Neuronal stem cell (in vitro differentiated cells): Measurements from ENCODE around the gene ZMYM2.
A peak's percentile ranks its signal among the peaks of the same experiment; 100 is the strongest.

Experiments used
- DNase-seq: peaks from one replicate; pipeline ENCODE4 v3.0.0-alpha.2; 2013; ENCODE audit warnings: low spot score
- H2AFZ ChIP-seq: one replicate; pipeline ENCODE4 v1.6.1; 2013; ENCODE audit warnings: mild to moderate bottlenecking, low read length, inconsistent platforms
- H2AK5ac ChIP-seq: 2 replicates; pipeline ENCODE4 v1.6.1; 2013; ENCODE audit warnings: low read depth, mild to moderate bottlenecking, inconsistent platforms, low read length, moderate library complexity, mixed read lengths
- H2BK120ac ChIP-seq: 2 replicates; pipeline ENCODE4 v1.6.1; 2013; ENCODE audit warnings: low read depth, mild to moderate bottlenecking, inconsistent platforms, low read length, moderate library complexity, mixed read lengths
- H2BK12ac ChIP-seq: one replicate; pipeline ENCODE4 v1.6.1; 2013; ENCODE audit warnings: low read length, inconsistent platforms
- H2BK15ac ChIP-seq: 2 replicates; pipeline ENCODE4 v1.6.1; 2013; ENCODE audit warnings: mild to moderate bottlenecking, low read length, inconsistent platforms, mixed read lengths
- H2BK5ac ChIP-seq: one replicate; pipeline ENCODE4 v1.6.1; 2013; ENCODE audit warnings: inconsistent platforms, mild to moderate bottlenecking, low read length, moderate library complexity
- H3K14ac ChIP-seq: one replicate; pipeline ENCODE4 v1.6.1; 2013; ENCODE audit warnings: low read length, inconsistent platforms
- H3K18ac ChIP-seq: 2 replicates; pipeline ENCODE4 v1.6.1; 2013; ENCODE audit warnings: low read length, inconsistent platforms
- H3K23ac ChIP-seq: 2 replicates; pipeline ENCODE4 v1.6.1; 2013; ENCODE audit warnings: low read depth, mild to moderate bottlenecking, mixed read lengths, low read length, inconsistent platforms; ENCODE audit not compliant: poor library complexity
- H3K27ac ChIP-seq: replicated peaks from 3 replicates; pipeline ENCODE4 v1.5.1; 2013; ENCODE audit warnings: low read length, inconsistent platforms
- H3K27me3 ChIP-seq, 3 experiments: 2 replicates each; pipeline ENCODE4 v1.6.1; 2013; ENCODE audit warnings: low read length in 3 of 3, mild to moderate bottlenecking in 2 of 3, inconsistent platforms in 1 of 3, low read depth in 1 of 3, mixed read lengths in 1 of 3, moderate library complexity in 1 of 3; ENCODE audit not compliant: control insufficient read depth in 3 of 3, insufficient read depth in 3 of 3
- H3K36me3 ChIP-seq, 2 donors: replicated peaks in 1 of 2; 2 replicates each; pipeline ENCODE4 v1.6.1; 2013; ENCODE audit warnings: low read length in 2 of 2; ENCODE audit not compliant: control insufficient read depth in 2 of 2, insufficient read depth in 2 of 2
- H3K4ac ChIP-seq: 2 replicates; pipeline ENCODE4 v1.6.1; 2013; ENCODE audit warnings: inconsistent platforms, mild to moderate bottlenecking, low read length, moderate library complexity
- H3K4me1 ChIP-seq, 2 donors: 1 replicate in 1 of 2; 2 replicates in 1 of 2; pipeline ENCODE4 v1.6.1; 2013; ENCODE audit warnings: low read length in 2 of 2, low read depth in 1 of 2; ENCODE audit not compliant: control insufficient read depth in 2 of 2, insufficient read depth in 1 of 2
- H3K4me2 ChIP-seq: one replicate; pipeline ENCODE4 v1.6.1; 2013; ENCODE audit warnings: mild to moderate bottlenecking, low read length, inconsistent platforms; ENCODE audit not compliant: insufficient read depth, poor library complexity, severe bottlenecking
- H3K4me3 ChIP-seq, 2 donors: 2 replicates each; pipeline ENCODE4 v1.5.1; 2013; ENCODE audit warnings: low read length in 2 of 2, mild to moderate bottlenecking in 2 of 2, inconsistent platforms in 1 of 2, moderate library complexity in 1 of 2
- H3K79me1 ChIP-seq: one replicate; pipeline ENCODE4 v1.6.1; 2013; ENCODE audit warnings: low read depth, mild to moderate bottlenecking, inconsistent platforms, low read length, moderate library complexity
- H3K9ac ChIP-seq: one replicate; pipeline ENCODE4 v1.6.1; 2013; ENCODE audit warnings: mild to moderate bottlenecking, low read depth, low read length, inconsistent platforms; ENCODE audit not compliant: poor library complexity
- H3K9me3 ChIP-seq, 2 donors: replicated peaks in 1 of 2; 2 replicates each; pipeline versions ENCODE3 to v1.6.1; 2013; ENCODE audit warnings: low read length in 2 of 2, mild to moderate bottlenecking in 2 of 2, inconsistent platforms in 1 of 2, low read depth in 1 of 2, mixed read lengths in 1 of 2, moderate library complexity in 1 of 2; ENCODE audit not compliant: control insufficient read depth in 2 of 2, insufficient read depth in 1 of 2
- H4K8ac ChIP-seq: one replicate; pipeline ENCODE4 v1.6.1; 2013; ENCODE audit warnings: low read depth, mild to moderate bottlenecking, inconsistent platforms, low read length, moderate library complexity
- H4K91ac ChIP-seq: one replicate; pipeline ENCODE4 v1.6.1; 2013; ENCODE audit warnings: low read length, low read depth, mild to moderate bottlenecking, inconsistent platforms; ENCODE audit not compliant: poor library complexity
- WGBS, 2 donors: extraction: QIAGEN DNeasy Blood & Tissue Kit; methylation state at CpG; one replicate each; pipeline ENCODE4 v1.1.7; 2013; ENCODE audit warnings: missing lambda C conversion rate in 2 of 2, mixed read lengths in 1 of 2; ENCODE audit not compliant: insufficient read length in 2 of 2, insufficient replicate concordance in 1 of 2; ENCODE audit errors: extremely low coverage in 2 of 2; 5-methylcytosine and 5-hydroxymethylcytosine counted together

Gene ZMYM2

GRCh38 chr13:19982447-19983043 lies 24.0 kb downstream of the ZMYM2 start:
- Histone ChIP-seq H2AFZ (no peak overlapping the region), H3K27ac (no peak overlapping the region), H3K4ac (no peak overlapping the region), H3K79me1 (peaks cover 5% of the 10 kb centered on the region), H2BK12ac (no peak overlapping the region), H2BK5ac (no peak overlapping the region), H3K18ac (no peak overlapping the region), H3K9ac (no peak overlapping the region), H4K8ac (no peak overlapping the region), H3K4me2 (no peak overlapping the region), H3K9me3 (peaks cover 3 to 22% of the 10 kb centered on the region in 2 donors), H3K14ac (no peak overlapping the region), H4K91ac (no peak overlapping the region), H3K36me3 (peaks cover 5 to 78% of the 10 kb centered on the region in 2 donors), H2BK120ac (no peak overlapping the region), H2AK5ac (no peak overlapping the region), H3K4me3 (no peak overlapping the region), H3K4me1 (peaks cover 0 to 3% of the 10 kb centered on the region in 2 donors), H3K23ac (no peak overlapping the region), H3K27me3 (no peaks in the 10 kb centered on the region), H2BK15ac (no peak overlapping the region)
- no peak for DNase-seq
- no CpG with 5 or more reads among the region's 5 CpGs for WGBS, 2 donors

DNA sequence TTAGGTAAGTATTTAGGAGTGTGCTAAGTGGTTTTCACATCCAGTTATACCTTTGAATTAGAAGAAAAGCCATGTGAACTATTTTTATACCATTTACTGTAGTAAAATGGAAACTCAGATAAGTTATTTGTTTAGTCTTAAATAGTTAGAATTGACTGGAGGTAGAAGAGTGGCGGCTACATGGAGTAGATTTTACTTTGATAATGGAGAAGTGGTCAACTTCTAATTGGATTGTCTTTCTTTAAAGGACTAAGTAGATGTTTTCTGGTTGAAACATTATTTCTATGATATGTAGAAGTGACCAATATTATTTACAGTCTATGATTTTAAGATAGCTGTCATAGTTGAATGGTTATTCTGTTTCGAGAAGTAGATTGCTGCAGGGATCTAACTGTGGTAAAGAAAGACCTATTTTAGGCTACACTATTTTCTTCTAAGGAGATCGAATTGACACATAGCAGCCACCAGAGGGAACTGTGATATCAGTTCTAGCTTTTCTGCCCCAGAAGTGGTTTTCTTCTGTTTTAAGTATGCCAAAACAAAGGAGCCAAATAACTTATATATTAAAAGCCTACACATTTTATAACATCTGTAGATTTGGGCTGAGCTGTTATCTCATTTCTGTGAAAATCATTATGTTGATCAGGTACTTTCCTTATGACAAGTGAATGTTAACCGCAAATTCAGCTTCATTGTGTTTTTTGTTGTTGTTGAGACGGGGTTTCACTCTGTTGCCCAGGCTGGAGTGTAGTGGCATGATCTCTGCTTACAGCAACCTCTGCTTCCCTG lies 26.1 kb downstream of the ZMYM2 start:
- H4K8ac ChIP-seq, result no peak overlapping the region
- no peak overlapping the region for H3K4ac ChIP-seq
- H3K4me3 ChIP-seq, result no peak overlapping the region
- no peak overlapping the region for H3K18ac ChIP-seq
- H3K4me1 ChIP-seq, result peaks cover 0 to 3% of the 10 kb centered on the region in 2 donors
- H2BK120ac ChIP-seq, result no peak overlapping the region
- no peak overlapping the region for H2BK15ac ChIP-seq
- no peak overlapping the region for H3K23ac ChIP-seq
- H2AFZ ChIP-seq, result no peak overlapping the region
- no peak overlapping the region for H2AK5ac ChIP-seq
- H2BK12ac ChIP-seq, result no peak overlapping the region
- no peak overlapping the region for H3K14ac ChIP-seq
- peaks cover 3 to 80% of the 10 kb centered on the region in 2 donors for H3K36me3 ChIP-seq
- WGBS, 2 donors, result no CpG with 5 or more reads among the region's 5 CpGs
- H2BK5ac ChIP-seq, result no peak overlapping the region
- H3K27ac ChIP-seq, result no peak overlapping the region
- peaks cover 5% of the 10 kb centered on the region for H3K79me1 ChIP-seq
- peak; percentile 3 for DNase-seq
- H4K91ac ChIP-seq, result no peak overlapping the region
- H3K4me2 ChIP-seq, result no peak overlapping the region
- no peak overlapping the region for H3K9ac ChIP-seq
- H3K27me3 ChIP-seq, result no peaks in the 10 kb centered on the region
- H3K9me3 ChIP-seq, result peaks cover 0 to 2% of the 10 kb centered on the region in 2 donors

GRCh38 chr13:19985219-19985556 lies 26.7 kb downstream of the ZMYM2 start:
- H3K9me3 ChIP-seq, result no peaks in the 10 kb centered on the region
- no peak overlapping the region for H3K23ac ChIP-seq
- no peak overlapping the region for H3K4ac ChIP-seq
- no peak overlapping the region for H3K4me3 ChIP-seq
- no peak overlapping the region for H2AK5ac ChIP-seq
- H3K14ac ChIP-seq, result no peak overlapping the region
- no peak overlapping the region for H3K4me2 ChIP-seq
- H4K8ac ChIP-seq, result no peak overlapping the region
- H3K27ac ChIP-seq, result no peak overlapping the region
- no peak for DNase-seq
- peaks cover 5% of the 10 kb centered on the region for H3K79me1 ChIP-seq
- no peak overlapping the region for H4K91ac ChIP-seq
- H2BK15ac ChIP-seq, result no peak overlapping the region
- no peak overlapping the region for H2AFZ ChIP-seq
- no CpG with 5 or more reads among the region's 2 CpGs for WGBS, 2 donors
- no peaks in the 10 kb centered on the region for H3K27me3 ChIP-seq
- H2BK120ac ChIP-seq, result no peak overlapping the region
- H3K36me3 ChIP-seq, result peaks cover 2 to 81% of the 10 kb centered on the region in 2 donors
- H3K4me1 ChIP-seq, result peaks cover 0 to 3% of the 10 kb centered on the region in 2 donors
- H3K18ac ChIP-seq, result no peak overlapping the region
- H2BK5ac ChIP-seq, result no peak overlapping the region
- H2BK12ac ChIP-seq, result no peak overlapping the region
- H3K9ac ChIP-seq, result no peak overlapping the region

DNA sequence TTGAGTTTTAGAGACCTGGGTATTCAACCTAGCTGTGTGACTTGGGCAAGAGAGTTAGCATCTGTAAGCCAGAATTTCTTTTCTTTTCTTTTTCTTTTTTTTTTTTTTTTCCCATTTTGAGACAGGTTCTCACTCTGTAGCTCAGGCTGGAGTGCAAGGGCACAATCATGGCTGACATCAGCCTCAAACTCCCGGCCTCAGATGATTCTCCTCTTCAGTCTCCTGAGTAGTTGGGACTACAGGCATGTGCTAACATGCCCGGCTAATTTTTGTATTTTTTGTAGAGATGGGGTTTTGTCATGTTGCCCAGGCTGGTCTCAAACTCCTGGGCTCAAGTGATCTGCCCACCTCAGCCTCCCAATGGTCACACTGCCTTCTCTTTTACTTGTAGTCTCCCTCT lies 33.0 kb downstream of the ZMYM2 start:
- Histone ChIP-seq H3K4me3 (no peak overlapping the region), H2AFZ (no peak overlapping the region), H3K4me1 (no peaks in the 10 kb centered on the region), H3K79me1 (peaks cover 3% of the 10 kb centered on the region), H3K36me3 (peaks cover 11 to 91% of the 10 kb centered on the region in 2 donors), H2BK120ac (no peak overlapping the region), H3K14ac (no peak overlapping the region), H2AK5ac (no peak overlapping the region), H2BK12ac (no peak overlapping the region), H3K23ac (no peak overlapping the region), H3K4me2 (no peak overlapping the region), H3K9ac (no peak overlapping the region), H4K91ac (no peak overlapping the region), H2BK15ac (no peak overlapping the region), H3K27ac (no peak overlapping the region), H3K9me3 (peaks cover 0 to 2% of the 10 kb centered on the region in 2 donors), H3K4ac (no peak overlapping the region), H3K18ac (no peak overlapping the region), H4K8ac (no peak overlapping the region), H2BK5ac (no peak overlapping the region), H3K27me3 (no peaks in the 10 kb centered on the region)
- WGBS, 2 donors, result no CpG with 5 or more reads among the region's 2 CpGs
- no peak for DNase-seq
